GM23248 (cell line): ENCODE data around the gene AFF3. TPM values are rescaled to one million over a fixed set of nuclear protein-coding genes. Genes with fewer than 3 reads are reported as not detected.
A peak's percentile ranks its signal among the peaks of the same experiment; 100 is the strongest.

Experiments
- DNase-seq: peaks from one replicate; pipeline ENCODE4 v3.0.0-alpha.2; 2015
- H2AFZ ChIP-seq: fragments of 200-600 bp; sonication (generic); 2 replicates; pipeline ENCODE4 v1.6.1; 2016; ENCODE audit warnings: antibody characterized with exemption
- H3F3A ChIP-seq: fragments of 200-600 bp; sonication (generic); 2 replicates; pipeline ENCODE4 v1.6.1; 2016; ENCODE audit warnings: mild to moderate bottlenecking, antibody characterized with exemption, mixed run types; ENCODE audit not compliant: insufficient read depth
- H3K27ac ChIP-seq: fragments of 200-600 bp; sonication (generic); 2 replicates; pipeline ENCODE4 v1.5.1; 2016; ENCODE audit warnings: mild to moderate bottlenecking
- H3K27me3 ChIP-seq: fragments of 200-600 bp; sonication (generic); replicated peaks from 2 replicates; pipeline ENCODE4 v1.6.1; 2016; ENCODE audit warnings: mild to moderate bottlenecking; ENCODE audit not compliant: insufficient read depth
- H3K36me3 ChIP-seq: fragments of 200-600 bp; sonication (generic); 2 replicates; pipeline ENCODE4 v1.6.1; 2016; ENCODE audit warnings: low read depth, mild to moderate bottlenecking
- H3K4me1 ChIP-seq: fragments of 200-600 bp; sonication (generic); 2 replicates; pipeline ENCODE4 v1.6.1; 2016; ENCODE audit warnings: mild to moderate bottlenecking; ENCODE audit not compliant: insufficient read depth
- H3K4me2 ChIP-seq: fragments of 200-600 bp; sonication (generic); one replicate; pipeline ENCODE4 v1.6.1; 2016; ENCODE audit warnings: mild to moderate bottlenecking; ENCODE audit not compliant: unreplicated experiment
- H3K4me3 ChIP-seq: fragments of 200-600 bp; sonication (generic); 2 replicates; pipeline ENCODE4 v1.5.1; 2016; ENCODE audit warnings: mild to moderate bottlenecking
- H3K79me2 ChIP-seq: fragments of 200-600 bp; sonication (generic); 2 replicates; pipeline ENCODE4 v1.6.1; 2016; ENCODE audit warnings: mild to moderate bottlenecking; ENCODE audit not compliant: insufficient read depth
- H3K9ac ChIP-seq: fragments of 200-600 bp; sonication (generic); 2 replicates; pipeline ENCODE4 v1.6.1; 2016; ENCODE audit warnings: mild to moderate bottlenecking
- H3K9me2 ChIP-seq: fragments of 200-600 bp; sonication (generic); 2 replicates; pipeline ENCODE4 v1.6.1; 2016; ENCODE audit warnings: mixed run types, mild to moderate bottlenecking, moderate library complexity; ENCODE audit not compliant: insufficient read depth
- H3K9me3 ChIP-seq: fragments of 200-600 bp; sonication (generic); one replicate; pipeline ENCODE4 v1.6.1; 2017; ENCODE audit warnings: low read depth
- H4K20me1 ChIP-seq: fragments of 200-600 bp; sonication (generic); 2 replicates; pipeline ENCODE4 v1.6.0; 2016; ENCODE audit not compliant: insufficient read depth
- EZH2 ChIP-seq: fragments of 200-600 bp; sonication (generic); IDR thresholded peaks from 2 replicates; pipeline ENCODE4 v1.6.1; 2018; ENCODE audit warnings: antibody characterized with exemption, mild to moderate bottlenecking; ENCODE audit not compliant: insufficient read depth, poor library complexity, severe bottlenecking
- EZH2phosphoT487 ChIP-seq: fragments of 200-600 bp; sonication (generic); IDR thresholded peaks from 2 replicates; pipeline ENCODE4 v1.6.1; 2018; ENCODE audit warnings: antibody characterized with exemption, moderate library complexity, mild to moderate bottlenecking, low read depth; ENCODE audit not compliant: insufficient read depth
- WGBS, 2 experiments: methylation state at CpG; one replicate each; pipeline ENCODE4 v1.1.6; 2015 to 2017; ENCODE audit warnings: low lambda C conversion rate in 2 of 2, low coverage in 1 of 2; ENCODE audit errors: missing lambda C conversion rate in 2 of 2; 5-methylcytosine and 5-hydroxymethylcytosine counted together
- in situ Hi-C: fragments of 300-500 bp; cut with MboI; formaldehyde crosslinking; loops from 2 replicates; pipeline ENCODE4 v1.15.0; 2020
- polyA plus RNA-seq: library from polyadenylated mRNA; unstranded; fragments of >200 nt; fragmentation: Nextera tagmentation; extraction: Ambion mirVana; gene quantifications from 2 replicates; pipeline ENCODE4 v1.2.1, GENCODE V29; 2016
- total RNA-seq: library from RNA; depleted of rRNA; stranded (reverse); fragments of >200 nt; shearing (Covaris generic); gene quantifications from 2 replicates; pipeline ENCODE4 v1.2.3, GENCODE V29; 2014

The AFF3 gene
- total and polyA plus RNA-seq, 2 experiments from 2014 or later: 0.56 to 0.86 TPM

- no peaks in the 10 kb centered on the region for H3F3A ChIP-seq
- no peaks in the 10 kb centered on the region for H4K20me1 ChIP-seq
- H3K27me3 ChIP-seq: no peaks in the 10 kb centered on the region
- no peak overlapping the region for H3K9ac ChIP-seq
- TF ChIP-seq EZH2: no peak
- no peak for TF ChIP-seq EZH2phosphoT487
- H3K36me3 ChIP-seq: no peaks in the 10 kb centered on the region
- H2AFZ ChIP-seq: no peak overlapping the region
- no peak overlapping the region for H3K4me3 ChIP-seq
- no peaks in the 10 kb centered on the region for H3K4me1 ChIP-seq
- no peaks in the 10 kb centered on the region for H3K9me2 ChIP-seq
- no peaks in the 10 kb centered on the region for H3K9me3 ChIP-seq
- DNase-seq: no peak
- no peak overlapping the region for H3K27ac ChIP-seq
- 86 to 89% methylated on average over 5 of the region's 5 CpGs for WGBS, 2 experiments
- no peaks in the 10 kb centered on the region for H3K79me2 ChIP-seq
- in situ Hi-C loops: no loop called here
- H3K4me2 ChIP-seq: no peak overlapping the region
These were observed 182.1 kb downstream of the AFF3 start for GRCh38 chr2:99960291-99960690.

- Histone ChIP-seq H3K9ac (no peak overlapping the region), H3K27ac (no peak overlapping the region), H3K9me2 (no peaks in the 10 kb centered on the region), H3F3A (no peaks in the 10 kb centered on the region), H3K36me3 (no peaks in the 10 kb centered on the region), H4K20me1 (no peaks in the 10 kb centered on the region), H3K4me3 (no peak overlapping the region), H3K4me2 (no peak overlapping the region), H3K79me2 (no peaks in the 10 kb centered on the region), H3K4me1 (no peaks in the 10 kb centered on the region), H3K9me3 (no peaks in the 10 kb centered on the region), H2AFZ (no peak overlapping the region), H3K27me3 (no peaks in the 10 kb centered on the region)
- in situ Hi-C loops: no loop called here
- TF ChIP-seq EZH2: no peak
- no peak for TF ChIP-seq EZH2phosphoT487
- WGBS, 2 experiments: 65 to 73% methylated on average over 8 of the region's 8 CpGs
- no peak for DNase-seq
These were observed 183.0 kb downstream of the AFF3 start for GRCh38 chr2:99959261-99960014.

GRCh38 chr2:99957332-99958133, 184.9 kb downstream of the AFF3 start:
- no peak overlapping the region for H2AFZ ChIP-seq
- no peaks in the 10 kb centered on the region for H4K20me1 ChIP-seq
- H3K27ac ChIP-seq: no peak overlapping the region
- H3K9me2 ChIP-seq: no peaks in the 10 kb centered on the region
- in situ Hi-C loops: no loop called here
- no peaks in the 10 kb centered on the region for H3K4me1 ChIP-seq
- 77% methylated on average over 8 of the region's 8 CpGs for WGBS, 2 experiments
- H3K36me3 ChIP-seq: no peaks in the 10 kb centered on the region
- H3K9ac ChIP-seq: no peak overlapping the region
- no peaks in the 10 kb centered on the region for H3K27me3 ChIP-seq
- no peaks in the 10 kb centered on the region for H3K9me3 ChIP-seq
- H3K79me2 ChIP-seq: no peaks in the 10 kb centered on the region
- H3K4me3 ChIP-seq: no peak overlapping the region
- peak; percentile 36 for DNase-seq
- no peak overlapping the region for H3K4me2 ChIP-seq
- TF ChIP-seq EZH2phosphoT487: no peak
- no peak for TF ChIP-seq EZH2
- H3F3A ChIP-seq: no peaks in the 10 kb centered on the region

GRCh38 chr2:99956232-99957030, 186.0 kb downstream of the AFF3 start:
- no peaks in the 10 kb centered on the region for H3K27me3 ChIP-seq
- H4K20me1 ChIP-seq: no peaks in the 10 kb centered on the region
- no peaks in the 10 kb centered on the region for H3F3A ChIP-seq
- H3K4me3 ChIP-seq: no peak overlapping the region
- no peak for DNase-seq
- 76 to 79% methylated on average over 6 of the region's 6 CpGs for WGBS, 2 experiments
- H3K9ac ChIP-seq: no peak overlapping the region
- H3K36me3 ChIP-seq: no peaks in the 10 kb centered on the region
- in situ Hi-C loops: no loop called here
- no peak overlapping the region for H2AFZ ChIP-seq
- H3K9me2 ChIP-seq: no peaks in the 10 kb centered on the region
- no peak overlapping the region for H3K27ac ChIP-seq
- H3K9me3 ChIP-seq: no peaks in the 10 kb centered on the region
- TF ChIP-seq EZH2phosphoT487 (no peak), EZH2 (no peak)
- H3K4me2 ChIP-seq: no peak overlapping the region
- H3K4me1 ChIP-seq: no peaks in the 10 kb centered on the region
- no peaks in the 10 kb centered on the region for H3K79me2 ChIP-seq
